Putamen (tissue), 1 donor: ENCODE data around the gene NLGN1.
"Not testable (repeated sequence)": the region's sequence is repeated elsewhere in the genome, so short reads cannot be mapped to it uniquely, and the experiment has no call there.

ENCODE experiments used
- DNase-seq: peaks from one replicate; pipeline ENCODE4 v3.0.0-alpha.2; 2016; ENCODE audit warnings: low spot score

The NLGN1 gene

GRCh38 chr3:174220775-174221554, 823.4 kb downstream of the NLGN1 start:
- no peak for DNase-seq

GRCh38 chr3:174223042-174223441, 825.5 kb downstream of the NLGN1 start:
- no peak for DNase-seq

DNA sequence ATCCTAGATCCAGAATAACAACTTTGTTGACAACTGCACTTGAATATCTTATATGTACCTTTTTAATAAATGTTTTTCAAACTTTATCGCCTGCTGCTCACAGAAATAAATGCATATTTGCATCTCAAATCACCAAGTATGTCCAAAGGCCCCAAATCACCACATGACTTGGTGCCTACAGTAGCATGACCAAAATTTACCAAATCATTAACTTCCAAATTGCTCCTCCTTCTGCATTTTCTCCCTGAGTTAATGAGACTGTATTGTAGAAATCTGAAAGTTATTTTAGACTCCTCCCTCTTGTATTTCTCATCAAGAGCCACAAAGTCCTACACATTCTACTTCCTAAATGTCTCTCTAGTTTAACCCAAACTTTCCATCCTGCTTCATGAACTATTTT, 826.1 kb downstream of the NLGN1 start:
- DNase-seq = no peak

- no peak for DNase-seq
These were observed 832.4 kb downstream of the NLGN1 start for GRCh38 chr3:174229916-174230315.

GRCh38 chr3:174232028-174232657, 834.6 kb downstream of the NLGN1 start:
- not testable (repeated sequence) for DNase-seq

GRCh38 chr3:174232658-174233429, 835.3 kb downstream of the NLGN1 start:
- DNase-seq = no peak

- DNase-seq = no peak
These were observed 836.0 kb downstream of the NLGN1 start for GRCh38 chr3:174233511-174233910.

GRCh38 chr3:174242311-174243041, 844.9 kb downstream of the NLGN1 start:
- DNase-seq = no peak

- no peak for DNase-seq
These were observed 845.6 kb downstream of the NLGN1 start for GRCh38 chr3:174243171-174243570.

GRCh38 chr3:174247687-174248152, 850.2 kb downstream of the NLGN1 start:
- DNase-seq = no peak

DNA sequence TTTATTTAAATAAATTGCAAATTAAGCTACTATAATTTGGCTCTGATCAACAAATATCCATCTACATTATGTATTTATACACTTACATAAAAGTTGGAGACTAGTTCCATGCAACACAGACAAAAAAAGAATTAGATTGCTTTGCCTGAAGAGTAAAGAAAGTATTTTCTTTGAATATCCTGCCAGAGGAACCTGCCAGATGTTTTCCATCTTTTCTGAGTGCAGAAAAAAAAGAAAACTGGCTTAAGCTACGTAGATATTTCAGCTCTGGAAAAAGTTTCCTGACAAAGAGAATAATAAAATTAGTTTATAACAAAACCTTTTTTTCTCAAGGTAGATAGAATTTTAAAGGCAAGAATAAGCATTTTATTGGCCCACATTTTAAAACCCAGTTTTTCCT, 854.1 kb downstream of the NLGN1 start:
- no peak for DNase-seq

DNA sequence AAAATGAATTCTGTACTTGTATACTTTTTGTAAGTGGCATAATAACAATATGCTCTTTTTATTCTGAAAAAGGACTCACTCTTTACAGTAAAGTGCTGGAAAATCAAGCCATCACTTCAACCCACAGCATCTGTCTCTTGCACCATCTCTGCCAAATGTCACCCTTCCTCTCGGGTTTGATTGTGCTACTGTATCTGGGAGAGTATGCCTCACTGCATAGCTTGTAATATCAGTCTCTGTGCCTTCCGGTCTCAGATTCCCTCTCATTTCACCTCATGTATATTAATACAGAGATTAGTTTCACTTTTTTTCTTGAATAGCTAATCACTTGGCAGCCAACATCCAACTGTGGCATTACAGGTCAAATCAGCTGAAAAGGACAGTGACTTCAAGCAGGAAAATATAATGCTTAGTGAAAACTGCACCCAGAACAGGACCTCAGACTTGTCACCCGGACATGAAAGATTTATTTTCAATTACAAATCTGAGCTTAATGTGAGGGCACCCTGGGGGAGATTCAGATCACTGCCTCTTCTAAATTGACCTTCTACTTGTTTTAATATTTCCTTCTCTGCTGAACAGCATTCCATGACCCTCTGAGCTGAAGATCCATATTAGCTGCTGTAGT, 855.8 kb downstream of the NLGN1 start:
- no peak for DNase-seq

DNA sequence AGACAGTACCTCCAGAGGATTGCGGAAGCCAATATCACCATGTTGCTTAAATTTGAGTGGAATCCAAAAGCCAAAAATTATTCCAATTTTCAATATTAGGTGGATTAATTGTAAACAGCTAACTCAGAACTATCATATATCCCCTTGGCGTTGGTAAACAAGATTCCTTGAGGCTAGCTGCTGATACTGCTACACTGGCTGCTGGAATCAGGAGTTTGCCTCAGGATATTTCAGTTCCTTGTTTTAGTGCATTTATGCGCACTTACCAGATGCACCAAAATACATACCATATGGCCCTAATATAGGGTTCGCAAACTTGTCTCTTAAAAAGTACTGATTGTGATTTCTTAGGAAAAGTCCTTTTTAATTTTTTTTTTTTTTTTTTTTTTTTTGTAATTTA, 856.4 kb downstream of the NLGN1 start:
- DNase-seq = no peak

DNA sequence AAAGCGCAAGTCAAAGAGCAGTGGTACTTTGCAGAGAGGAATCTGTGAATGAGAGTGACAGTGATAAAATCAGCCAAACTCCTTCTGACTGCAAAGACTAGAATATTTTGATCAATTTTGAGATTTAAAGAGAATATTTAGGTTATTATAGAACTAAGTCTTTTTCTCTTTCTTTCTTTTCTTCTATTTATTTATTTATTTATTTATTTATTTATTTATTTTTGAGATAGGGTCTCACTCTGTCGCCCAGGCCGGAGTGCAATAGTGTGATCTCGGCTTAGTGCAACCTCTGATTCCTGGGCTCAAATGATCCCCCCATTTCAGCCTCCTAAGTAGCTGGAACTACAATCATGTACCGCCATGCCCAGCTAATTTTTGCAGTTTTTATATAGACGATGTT, 857.9 kb downstream of the NLGN1 start:
- DNase-seq = no peak

DNA sequence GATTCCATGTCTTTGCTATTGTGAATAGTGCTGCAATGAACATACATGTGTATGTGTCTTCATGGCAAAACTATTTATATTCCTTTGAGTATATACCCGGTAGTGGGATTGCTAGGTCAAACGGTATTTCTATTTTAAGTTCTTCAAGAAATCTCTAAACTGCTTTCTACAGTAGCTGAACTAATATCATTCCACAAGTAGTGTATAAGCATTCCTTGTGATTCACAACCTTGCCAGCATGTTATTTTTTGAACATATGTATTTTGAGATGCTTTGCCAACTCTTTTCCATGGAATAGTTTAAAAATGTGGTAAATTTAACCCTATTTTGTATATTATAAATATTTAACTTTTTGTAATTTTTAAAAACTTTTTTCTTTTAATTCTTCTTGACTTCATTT, 868.9 kb downstream of the NLGN1 start:
- DNase-seq = no peak

DNA sequence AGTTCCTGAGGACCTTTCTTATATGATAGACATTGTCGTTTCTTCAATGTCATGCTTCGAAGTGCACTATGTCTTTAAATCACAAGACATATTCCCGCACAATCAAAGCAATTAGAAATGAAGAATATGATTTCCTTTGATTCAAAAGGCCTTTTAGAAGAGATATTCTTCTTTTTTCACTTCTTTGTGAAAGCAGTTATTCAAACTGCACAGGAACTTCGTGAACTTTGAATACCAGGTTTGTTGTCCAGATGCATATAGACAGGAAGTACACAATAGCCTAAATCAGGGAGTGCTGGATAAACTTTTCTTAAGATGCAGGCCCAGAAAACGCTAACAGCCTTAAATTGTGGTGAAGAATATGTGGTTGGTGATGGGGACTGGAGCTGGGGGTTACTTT, 870.5 kb downstream of the NLGN1 start:
- no peak for DNase-seq

GRCh38 chr3:174268586-174268985, 871.0 kb downstream of the NLGN1 start:
- no peak for DNase-seq

DNA sequence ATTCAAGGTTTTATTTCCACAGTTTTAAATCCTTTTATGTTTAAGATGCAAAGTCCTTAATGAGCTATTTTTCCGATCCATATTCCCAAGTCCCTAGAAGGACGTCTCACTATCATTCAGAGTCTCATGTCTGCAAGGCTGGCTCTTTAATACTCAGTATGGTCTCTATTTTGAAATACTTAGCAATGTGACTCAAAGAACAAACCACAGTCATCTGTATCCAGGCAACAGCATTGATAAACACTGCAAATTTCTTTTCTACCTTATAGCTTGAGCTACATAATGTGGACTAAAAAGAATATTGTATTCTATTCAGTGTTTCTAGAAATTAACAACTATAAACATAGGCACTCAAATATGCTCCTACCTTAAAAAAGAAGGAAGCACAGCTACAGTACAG, 873.3 kb downstream of the NLGN1 start:
- DNase-seq = no peak

GRCh38 chr3:174275336-174275735, 877.8 kb downstream of the NLGN1 start:
- DNase-seq = no peak

- no peak for DNase-seq
These were observed 879.3 kb downstream of the NLGN1 start for GRCh38 chr3:174276826-174277225.

GRCh38 chr3:174278094-174278493, 880.5 kb downstream of the NLGN1 start:
- DNase-seq = no peak

- DNase-seq = no peak
These were observed 882.6 kb downstream of the NLGN1 start for GRCh38 chr3:174280186-174280585.
